SH-SY5Y (cell line): ENCODE measurements around the gene METRNL.

Source experiments
- GATA2 ChIP-seq: IDR thresholded peaks from 2 replicates; pipeline ENCODE4 v1.6.1; 2011; ENCODE audit warnings: mild to moderate bottlenecking, low read depth, low read length
- GATA3 ChIP-seq: IDR thresholded peaks from 2 replicates; pipeline ENCODE4 v1.6.1; 2011; ENCODE audit warnings: low read depth, mild to moderate bottlenecking, low read length, moderate library complexity

GRCh38 chr17:83061586-83061985, 17.8 kb upstream of the METRNL start:
- TF ChIP-seq GATA2, result no peak
- no peak for TF ChIP-seq GATA3
